OCI-LY3 (cell line): ENCODE data around the gene FSIP1.

Experiments used
- H2AFZ ChIP-seq: fragments of 200-600, 300-600 bp; shearing (Covaris generic); 2 replicates; pipeline ENCODE4 v1.6.0; 2014; ENCODE audit warnings: antibody characterized with exemption, low read depth, low read length
- H3K27ac ChIP-seq: fragments of 200-600, 300-600 bp; sonication (generic); 2 replicates; pipeline ENCODE4 v1.5.1; 2014; ENCODE audit warnings: mild to moderate bottlenecking, low read length, moderate library complexity, mixed read lengths
- H3K27me3 ChIP-seq: fragments of 200-600, 300-600 bp; sonication (generic); 2 replicates; pipeline ENCODE4 v1.6.1; 2014; ENCODE audit warnings: low read depth, low read length, mixed read lengths
- H3K36me3 ChIP-seq: fragments of 200-600, 300-600 bp; sonication (generic); replicated peaks from 2 replicates; pipeline ENCODE3; 2014; ENCODE audit warnings: low read depth, low read length, mixed read lengths
- H3K4me1 ChIP-seq: fragments of 300-600, 200-600 bp; sonication (generic); 2 replicates; pipeline ENCODE4 v1.6.1; 2014; ENCODE audit warnings: low read length, mixed read lengths
- H3K4me2 ChIP-seq: fragments of 200-600, 300-600 bp; sonication (generic); 2 replicates; pipeline ENCODE4 v1.6.1; 2014; ENCODE audit warnings: low read length, mixed read lengths
- H3K4me3 ChIP-seq: fragments of 300-600, 200-600 bp; sonication (generic); 2 replicates; pipeline ENCODE4 v1.5.1; 2014; ENCODE audit warnings: antibody characterized with exemption, mild to moderate bottlenecking, low read length, moderate library complexity
- H3K79me2 ChIP-seq: fragments of 300-600, 200-600 bp; shearing (Covaris generic); 2 replicates; pipeline ENCODE4 v1.6.1; 2014; ENCODE audit warnings: mild to moderate bottlenecking, low read length, mixed read lengths
- H3K9ac ChIP-seq: fragments of 300-600, 200-600 bp; shearing (Covaris generic); 2 replicates; pipeline ENCODE4 v1.6.0; 2014; ENCODE audit warnings: mild to moderate bottlenecking, low read length, moderate library complexity
- H3K9me3 ChIP-seq: fragments of 200-600, 300-600 bp; shearing (Covaris generic); 2 replicates; pipeline ENCODE4 v1.6.1; 2014; ENCODE audit warnings: low read length, mixed read lengths; ENCODE audit not compliant: insufficient read depth
- H4K20me1 ChIP-seq: fragments of 200-600, 300-600 bp; sonication (generic); 2 replicates; pipeline ENCODE4 v1.6.1; 2016; ENCODE audit warnings: low read length, mixed read lengths; ENCODE audit not compliant: insufficient read depth
- EZH2phosphoT487 ChIP-seq: fragments of 200-600 bp; shearing (Covaris generic); IDR thresholded peaks from 2 replicates; pipeline ENCODE4 v1.6.1; 2018; ENCODE audit warnings: antibody characterized with exemption, mixed run types, low read depth
- TF ChIP-seq, protein P1 (sequence below): fragments of 200-600, 300-600 bp; sonication (generic); IDR thresholded peaks from 2 replicates; pipeline ENCODE4 v1.5.1; 2014; ENCODE audit warnings: antibody characterized with exemption, low read length, low read depth

FSIP1 gene

DNA sequence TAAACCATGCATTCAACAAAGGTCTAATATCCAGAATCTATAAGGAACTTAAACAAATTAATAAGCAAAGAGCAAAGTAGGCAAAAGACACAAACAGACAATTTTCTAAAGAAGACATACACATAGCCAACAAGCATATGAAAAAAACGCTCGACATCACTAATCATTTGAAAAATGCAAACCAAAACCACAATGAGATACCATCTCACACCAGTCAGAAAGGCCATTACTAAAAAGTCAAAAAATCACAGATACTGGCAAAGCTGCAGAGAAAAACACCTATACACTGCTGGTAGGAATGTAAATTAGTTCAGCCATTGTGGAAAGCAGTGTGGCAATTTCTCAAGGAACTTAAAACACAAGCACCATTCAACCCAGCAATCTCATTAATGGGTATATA, 53.8 kb downstream of the FSIP1 start:
- Histone ChIP-seq H2AFZ (no peak overlapping the region), H3K9ac (no peak overlapping the region), H3K4me3 (no peak overlapping the region), H3K27ac (no peak overlapping the region), H3K4me1 (peaks cover 4% of the 10 kb centered on the region), H3K27me3 (no peaks in the 10 kb centered on the region), H3K9me3 (no peaks in the 10 kb centered on the region), H3K36me3 (no peaks in the 10 kb centered on the region), H3K4me2 (no peak overlapping the region), H3K79me2 (no peaks in the 10 kb centered on the region), H4K20me1 (no peaks in the 10 kb centered on the region)
- TF ChIP-seq, protein P1, sequence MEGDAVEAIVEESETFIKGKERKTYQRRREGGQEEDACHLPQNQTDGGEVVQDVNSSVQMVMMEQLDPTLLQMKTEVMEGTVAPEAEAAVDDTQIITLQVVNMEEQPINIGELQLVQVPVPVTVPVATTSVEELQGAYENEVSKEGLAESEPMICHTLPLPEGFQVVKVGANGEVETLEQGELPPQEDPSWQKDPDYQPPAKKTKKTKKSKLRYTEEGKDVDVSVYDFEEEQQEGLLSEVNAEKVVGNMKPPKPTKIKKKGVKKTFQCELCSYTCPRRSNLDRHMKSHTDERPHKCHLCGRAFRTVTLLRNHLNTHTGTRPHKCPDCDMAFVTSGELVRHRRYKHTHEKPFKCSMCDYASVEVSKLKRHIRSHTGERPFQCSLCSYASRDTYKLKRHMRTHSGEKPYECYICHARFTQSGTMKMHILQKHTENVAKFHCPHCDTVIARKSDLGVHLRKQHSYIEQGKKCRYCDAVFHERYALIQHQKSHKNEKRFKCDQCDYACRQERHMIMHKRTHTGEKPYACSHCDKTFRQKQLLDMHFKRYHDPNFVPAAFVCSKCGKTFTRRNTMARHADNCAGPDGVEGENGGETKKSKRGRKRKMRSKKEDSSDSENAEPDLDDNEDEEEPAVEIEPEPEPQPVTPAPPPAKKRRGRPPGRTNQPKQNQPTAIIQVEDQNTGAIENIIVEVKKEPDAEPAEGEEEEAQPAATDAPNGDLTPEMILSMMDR: no peak
- TF ChIP-seq EZH2phosphoT487: no peak

- H3K36me3 ChIP-seq: no peaks in the 10 kb centered on the region
- peaks cover 8% of the 10 kb centered on the region for H3K4me1 ChIP-seq
- no peak overlapping the region for H3K4me3 ChIP-seq
- H2AFZ ChIP-seq: no peak overlapping the region
- H3K27me3 ChIP-seq: no peaks in the 10 kb centered on the region
- no peak for TF ChIP-seq EZH2phosphoT487
- TF ChIP-seq, protein P1: no peak
- H3K9me3 ChIP-seq: no peaks in the 10 kb centered on the region
- H3K4me2 ChIP-seq: no peak overlapping the region
- H3K9ac ChIP-seq: no peak overlapping the region
- no peaks in the 10 kb centered on the region for H4K20me1 ChIP-seq
- H3K27ac ChIP-seq: no peak overlapping the region
- H3K79me2 ChIP-seq: no peaks in the 10 kb centered on the region
Measured at GRCh38 chr15:39721893-39722292, 60.7 kb downstream of the FSIP1 start.

- H3K79me2 ChIP-seq: no peaks in the 10 kb centered on the region
- H3K4me2 ChIP-seq: no peak overlapping the region
- peaks cover 5% of the 10 kb centered on the region for H3K4me1 ChIP-seq
- no peak overlapping the region for H2AFZ ChIP-seq
- no peak for TF ChIP-seq EZH2phosphoT487
- TF ChIP-seq, protein P1: no peak
- no peak overlapping the region for H3K27ac ChIP-seq
- no peak overlapping the region for H3K9ac ChIP-seq
- no peaks in the 10 kb centered on the region for H3K36me3 ChIP-seq
- H3K27me3 ChIP-seq: no peaks in the 10 kb centered on the region
- no peak overlapping the region for H3K4me3 ChIP-seq
- no peaks in the 10 kb centered on the region for H3K9me3 ChIP-seq
- no peaks in the 10 kb centered on the region for H4K20me1 ChIP-seq
Measured at GRCh38 chr15:39720621-39721611, 61.7 kb downstream of the FSIP1 start.

DNA sequence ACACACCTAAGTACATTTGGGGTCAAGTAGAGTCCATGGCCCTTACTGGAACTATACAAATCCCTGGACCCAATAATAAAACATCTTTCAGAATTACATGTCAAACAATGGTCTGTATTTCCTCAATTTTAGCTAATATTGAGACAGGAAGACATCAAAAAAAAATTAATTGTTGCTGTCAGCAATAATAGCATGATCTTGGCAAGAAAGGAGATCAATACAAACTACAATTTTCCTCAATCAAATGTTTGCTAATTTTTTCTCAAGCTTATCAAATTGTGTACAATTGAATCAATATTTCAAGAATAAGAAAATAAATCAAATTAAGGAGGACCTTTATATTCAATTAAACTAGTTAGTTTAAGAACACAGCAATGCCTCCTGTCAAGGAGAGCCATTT, 62.6 kb downstream of the FSIP1 start:
- no peak overlapping the region for H2AFZ ChIP-seq
- no peak overlapping the region for H3K4me3 ChIP-seq
- H3K27ac ChIP-seq: no peak overlapping the region
- H3K4me1 ChIP-seq: 0 out of 2 replicates have a peak, but pooled peaks cover 4% of the 10 kb centered on the region
- TF ChIP-seq EZH2phosphoT487: no peak
- TF ChIP-seq, protein P1: no peak
- H3K9ac ChIP-seq: no peak overlapping the region
- no peak overlapping the region for H3K4me2 ChIP-seq
- H3K27me3 ChIP-seq: no peaks in the 10 kb centered on the region
- H4K20me1 ChIP-seq: no peaks in the 10 kb centered on the region
- no peaks in the 10 kb centered on the region for H3K79me2 ChIP-seq
- no peaks in the 10 kb centered on the region for H3K36me3 ChIP-seq
- no peaks in the 10 kb centered on the region for H3K9me3 ChIP-seq
